Fibroblast of lung (primary cell): Measurements from ENCODE around the gene TP53BP1.

Experiments used
- EZH2 ChIP-seq: IDR thresholded peaks from 2 replicates; pipeline ENCODE4 v1.5.1; 2012; ENCODE audit warnings: low read length, control low read depth, mild to moderate bottlenecking; ENCODE audit errors: missing control alignments
- TF ChIP-seq, protein P1 (sequence below), 2 donors: IDR thresholded peaks in 1 of 2; conservative IDR thresholded peaks in 1 of 2; 1 replicate in 1 of 2; 2 replicates in 1 of 2; pipeline ENCODE4 v1.5.1; 2011 to 2012; ENCODE audit warnings: low read length in 2 of 2, control low read depth in 1 of 2, inconsistent platforms in 1 of 2, low read depth in 1 of 2, mild to moderate bottlenecking in 1 of 2

DNA sequence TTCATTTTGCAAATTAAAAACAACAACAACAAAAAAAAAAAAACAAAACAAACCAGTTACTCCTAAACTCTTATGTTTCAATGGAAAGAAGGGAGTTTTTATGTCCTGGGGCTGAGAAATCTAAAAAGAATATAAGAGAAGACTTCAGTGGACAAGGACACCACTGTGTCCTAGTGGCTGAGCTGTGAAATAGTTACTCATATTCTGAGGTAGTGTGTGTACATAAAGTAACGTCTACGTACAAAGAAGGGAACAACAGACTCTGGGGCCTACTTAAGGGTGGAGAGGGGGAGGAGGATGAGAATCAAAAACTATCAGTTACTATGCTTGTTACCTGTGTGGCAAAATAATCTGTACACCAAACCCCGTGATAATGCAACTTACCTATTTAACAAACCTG lies 6.0 kb upstream of the TP53BP1 start:
- TF ChIP-seq EZH2 = no peak
- TF ChIP-seq, protein P1, sequence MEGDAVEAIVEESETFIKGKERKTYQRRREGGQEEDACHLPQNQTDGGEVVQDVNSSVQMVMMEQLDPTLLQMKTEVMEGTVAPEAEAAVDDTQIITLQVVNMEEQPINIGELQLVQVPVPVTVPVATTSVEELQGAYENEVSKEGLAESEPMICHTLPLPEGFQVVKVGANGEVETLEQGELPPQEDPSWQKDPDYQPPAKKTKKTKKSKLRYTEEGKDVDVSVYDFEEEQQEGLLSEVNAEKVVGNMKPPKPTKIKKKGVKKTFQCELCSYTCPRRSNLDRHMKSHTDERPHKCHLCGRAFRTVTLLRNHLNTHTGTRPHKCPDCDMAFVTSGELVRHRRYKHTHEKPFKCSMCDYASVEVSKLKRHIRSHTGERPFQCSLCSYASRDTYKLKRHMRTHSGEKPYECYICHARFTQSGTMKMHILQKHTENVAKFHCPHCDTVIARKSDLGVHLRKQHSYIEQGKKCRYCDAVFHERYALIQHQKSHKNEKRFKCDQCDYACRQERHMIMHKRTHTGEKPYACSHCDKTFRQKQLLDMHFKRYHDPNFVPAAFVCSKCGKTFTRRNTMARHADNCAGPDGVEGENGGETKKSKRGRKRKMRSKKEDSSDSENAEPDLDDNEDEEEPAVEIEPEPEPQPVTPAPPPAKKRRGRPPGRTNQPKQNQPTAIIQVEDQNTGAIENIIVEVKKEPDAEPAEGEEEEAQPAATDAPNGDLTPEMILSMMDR (conservative IDR thresholded peaks at IDR 0.05 in 1 of 2, IDR thresholded peaks at IDR 0.05 in 1 of 2; ENCODE audit: low read depth in 1 of 2, low read length in 2 of 2) = no peak
